ENCODE measurements around the gene MS4A6E.

GRCh38 chr11:60288531-60288930 lies 38.5 kb upstream of the MS4A6E start:
- TF ChIP-seq CTCF (IDR thresholded peaks at IDR 0.05; ENCODE audit: insufficient read depth, low read length) (no peak), SPI1 (IDR thresholded peaks at IDR 0.05; ENCODE audit: borderline replicate concordance, low read depth) (no peak), REST (IDR thresholded peaks at IDR 0.05; ENCODE audit: insufficient replicate concordance, low read depth) (no peak), POLR2AphosphoS5 (IDR thresholded peaks at IDR 0.05; ENCODE audit: low read depth) (no peak)
